Fibroblast of skin of right biceps (primary cell): ENCODE results near the gene BRMS1.
"Not testable (repeated sequence)": the region's sequence is repeated elsewhere in the genome, so short reads cannot be mapped to it uniquely, and the experiment has no call there.

Experiments used
- DNase-seq: peaks from one replicate; pipeline ENCODE4 v3.0.0-alpha.2; 2013

BRMS1 gene

DNA sequence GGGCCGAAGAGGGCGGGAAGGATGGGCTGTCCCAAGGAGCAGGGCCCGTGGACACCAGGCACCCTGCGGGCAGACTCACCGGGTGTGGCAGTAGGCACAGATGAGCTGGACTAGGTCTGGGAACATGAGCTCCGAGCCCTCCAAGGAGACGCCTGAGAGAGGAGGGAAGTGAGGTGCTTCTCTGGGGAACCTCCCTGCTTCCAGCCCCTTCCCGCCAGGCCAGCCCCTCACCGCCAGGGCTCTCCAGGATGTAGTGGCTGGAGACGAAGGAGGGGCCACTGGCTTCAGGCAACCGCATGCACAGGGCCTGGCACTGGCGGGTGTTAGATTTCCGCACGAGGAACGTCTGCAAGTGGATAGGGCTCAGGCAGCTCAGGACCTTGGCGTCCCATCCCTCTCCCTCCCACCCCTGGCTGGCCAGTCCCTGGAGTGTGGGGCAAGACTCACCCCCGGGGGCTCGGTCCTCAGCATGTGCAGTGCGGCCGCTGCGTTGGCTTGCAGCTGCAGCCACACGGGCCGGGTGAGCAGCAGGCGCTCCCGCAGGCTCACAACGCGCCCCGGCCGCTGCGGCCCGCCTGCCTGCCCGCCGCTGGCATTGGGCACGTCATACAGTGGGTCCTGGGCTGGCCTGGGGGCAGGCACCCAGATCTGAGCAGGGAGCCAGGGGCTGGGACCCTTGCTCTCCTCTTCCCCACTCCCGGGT lies 9.2 kb downstream of the BRMS1 start:
- DNase-seq: peak; percentile 64

DNA sequence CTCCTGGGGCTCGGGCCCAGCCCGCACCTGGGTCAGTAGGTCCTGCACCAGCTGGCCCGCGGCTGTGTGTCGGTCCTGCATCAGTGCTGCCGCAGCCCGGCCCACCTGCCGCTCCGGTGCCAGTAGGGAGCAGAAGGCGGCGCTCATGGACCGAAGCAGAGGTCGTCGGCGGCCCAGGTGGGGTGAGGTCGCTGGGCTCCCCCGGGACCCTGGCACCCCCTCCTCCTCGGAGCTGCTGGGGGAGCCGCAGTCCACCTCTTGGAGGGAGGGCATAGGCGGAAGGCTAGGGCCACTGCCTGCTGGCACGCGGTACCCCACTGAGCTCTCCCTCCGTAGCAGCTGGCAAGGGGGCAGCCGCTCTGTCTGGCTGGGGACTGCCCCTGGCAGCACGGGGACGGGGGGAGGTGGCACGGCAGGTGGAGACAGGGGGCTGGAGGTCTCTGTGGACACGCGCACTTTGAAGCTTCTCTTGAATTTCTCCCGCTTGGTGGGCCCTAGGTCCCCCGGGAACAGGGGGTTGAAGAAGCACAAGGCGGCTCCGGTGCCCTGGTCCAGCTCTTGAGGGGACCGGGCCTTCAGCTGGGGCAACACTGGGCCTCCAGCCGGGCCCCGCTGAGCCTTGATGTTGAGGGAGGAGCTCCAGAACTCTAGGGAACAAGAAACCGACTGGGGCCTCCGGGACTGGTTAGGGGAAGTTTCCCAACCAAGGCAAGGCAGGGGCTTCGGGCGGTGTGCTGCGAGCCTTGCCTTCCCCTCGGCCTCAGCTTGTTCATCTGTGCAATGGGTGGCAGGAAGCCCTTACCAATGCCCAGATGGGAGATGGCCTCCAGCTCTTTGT lies 10.1 kb downstream of the BRMS1 start:
- DNase-seq: no peak

DNA sequence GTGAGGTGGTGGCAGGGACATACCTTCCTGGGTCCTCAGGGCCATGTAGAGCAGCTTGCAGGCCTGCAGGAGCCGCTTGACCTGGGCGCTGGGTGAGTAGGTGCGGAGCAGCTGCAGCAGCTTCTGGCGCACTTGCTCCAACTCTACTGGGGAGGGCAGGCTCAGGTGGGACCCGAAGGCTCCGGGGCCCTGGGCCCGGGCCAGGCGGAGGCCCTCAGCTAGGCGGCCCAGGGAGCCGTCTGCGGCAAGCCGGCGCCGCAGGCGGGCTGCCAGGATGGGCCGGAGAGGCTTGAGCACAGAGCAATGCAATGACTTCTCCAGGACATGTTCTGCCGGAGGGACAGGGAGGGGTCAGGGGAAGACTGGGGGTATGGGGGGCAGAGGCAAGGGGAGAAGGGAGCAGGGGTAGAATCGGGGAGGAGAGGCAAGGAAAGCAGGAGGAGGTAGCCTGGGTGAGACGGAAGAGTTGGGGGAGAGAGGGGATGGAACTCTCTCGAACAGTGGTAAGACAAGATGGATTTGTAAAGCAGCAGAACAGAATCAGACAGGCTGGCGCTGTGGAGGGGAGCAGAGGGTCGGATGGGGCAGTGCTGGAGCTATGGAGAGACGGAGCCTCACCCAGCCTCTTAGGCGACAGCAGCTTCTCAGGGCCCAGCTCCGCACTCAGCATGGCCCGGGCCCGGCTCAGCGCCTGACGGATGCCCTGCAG lies 10.9 kb downstream of the BRMS1 start:
- DNase-seq: no peak

DNA sequence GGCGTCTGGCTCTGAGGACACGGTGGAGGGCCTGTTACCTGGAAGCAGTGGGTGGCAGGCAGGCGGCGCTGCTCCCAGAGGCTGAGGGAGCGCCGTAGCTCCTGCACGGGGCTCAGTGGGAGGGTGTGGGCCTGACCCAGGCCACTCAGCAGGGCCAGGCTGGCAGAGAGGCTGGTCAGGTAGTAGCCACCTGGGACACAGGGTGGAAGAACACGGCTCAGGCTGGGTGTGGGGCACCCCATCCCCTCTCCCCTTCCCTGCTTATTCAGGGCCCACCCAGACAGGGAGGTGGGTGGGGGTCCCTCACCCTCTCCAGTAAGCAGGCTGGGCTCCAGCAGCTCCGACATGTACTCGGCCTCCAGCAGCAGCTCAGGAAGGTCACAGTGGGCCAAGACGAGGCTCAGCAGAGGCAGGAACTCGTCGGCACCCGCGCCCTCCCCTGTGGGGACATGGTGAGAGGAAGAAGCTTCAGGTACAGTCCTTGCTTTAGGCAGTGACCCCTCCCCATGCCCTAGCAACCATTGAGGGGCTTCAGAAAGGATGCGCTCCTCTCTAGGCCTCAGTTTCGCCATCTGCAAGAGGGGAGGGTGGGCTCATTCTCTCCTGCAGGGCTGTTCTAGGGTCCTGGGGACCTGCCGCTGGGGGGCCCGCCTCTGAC lies 11.6 kb downstream of the BRMS1 start:
- no peak for DNase-seq

DNA sequence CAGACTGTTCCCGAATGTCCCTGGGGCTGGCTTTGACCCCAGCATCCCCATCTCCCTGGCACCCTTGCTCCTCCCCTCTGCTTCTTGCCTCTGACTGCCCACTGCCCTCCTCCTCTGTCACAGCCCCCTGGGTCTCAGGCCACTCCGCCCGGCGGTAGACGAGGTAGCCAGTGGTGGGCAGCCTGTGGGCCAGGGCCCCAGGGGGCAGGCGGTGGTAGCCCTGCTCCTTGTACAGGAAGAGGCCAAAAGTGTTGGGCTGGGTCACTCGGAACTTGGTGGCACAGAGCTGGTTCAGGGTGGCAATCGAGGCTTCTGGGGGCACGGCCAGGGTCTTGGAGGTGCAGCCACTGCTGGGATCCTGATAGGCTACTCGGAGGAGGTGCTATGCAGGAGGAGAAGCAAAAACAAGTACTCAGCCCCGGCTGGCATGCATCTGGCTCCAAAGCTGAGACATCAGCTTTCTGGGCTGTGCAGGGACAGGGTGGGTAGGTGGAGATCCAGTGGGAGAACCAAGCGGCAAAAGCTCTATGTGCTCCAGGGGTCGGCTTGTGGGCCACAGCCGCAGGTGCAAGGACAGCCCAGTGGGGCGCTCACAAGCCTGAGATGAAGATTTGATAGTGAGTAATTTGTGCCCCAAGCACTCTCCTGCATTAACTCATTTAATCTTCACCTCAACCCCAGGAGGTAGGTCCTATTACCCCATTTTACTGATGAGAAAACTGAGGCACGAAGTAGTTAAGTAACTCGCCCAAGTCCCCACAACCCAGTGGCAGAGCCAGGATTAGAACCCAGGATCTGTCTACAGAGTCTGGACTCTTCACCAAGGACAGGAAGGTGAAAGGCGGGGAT lies 12.3 kb downstream of the BRMS1 start:
- DNase-seq: no peak

DNA sequence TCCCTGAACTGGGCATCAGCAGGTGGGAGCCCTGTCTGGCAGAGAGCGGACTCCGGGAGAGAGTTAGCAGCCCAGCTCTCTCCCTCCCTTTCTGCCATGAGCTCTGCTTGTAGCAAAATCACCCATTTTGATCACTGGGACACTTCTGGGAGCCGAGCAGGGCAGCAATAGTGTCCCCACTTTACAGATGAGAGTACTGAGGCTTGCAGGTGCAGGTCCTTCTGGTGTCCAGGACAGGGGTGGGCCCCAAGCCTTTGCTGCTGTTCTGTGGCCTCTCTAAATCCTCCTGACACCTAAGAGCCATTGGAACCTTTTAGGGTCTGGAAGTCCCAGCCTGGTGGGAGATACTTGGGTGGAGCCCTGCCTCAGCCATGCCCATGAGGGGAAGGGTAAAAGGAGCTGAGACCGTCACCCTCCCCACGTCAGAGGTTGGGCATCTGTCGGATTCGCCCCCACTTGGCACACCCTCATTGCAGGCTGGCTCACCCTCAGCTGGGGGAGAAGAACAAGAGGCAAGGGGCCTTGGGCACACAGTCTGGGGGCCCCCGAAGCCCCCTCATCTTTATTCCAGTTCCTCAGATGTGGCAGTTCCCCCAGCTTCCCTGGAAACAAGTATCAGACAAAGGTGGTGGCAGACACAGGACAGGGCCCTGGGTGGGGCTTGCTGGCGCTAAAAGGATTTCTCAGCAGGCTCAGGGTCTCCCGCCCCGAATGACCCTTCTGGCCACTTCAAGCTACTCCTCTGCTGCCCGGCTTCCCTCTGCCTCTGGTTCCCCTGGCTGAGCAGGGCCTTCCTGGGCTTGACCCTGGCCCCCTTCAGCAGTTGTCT lies 13.1 kb downstream of the BRMS1 start:
- DNase-seq: no peak

DNA sequence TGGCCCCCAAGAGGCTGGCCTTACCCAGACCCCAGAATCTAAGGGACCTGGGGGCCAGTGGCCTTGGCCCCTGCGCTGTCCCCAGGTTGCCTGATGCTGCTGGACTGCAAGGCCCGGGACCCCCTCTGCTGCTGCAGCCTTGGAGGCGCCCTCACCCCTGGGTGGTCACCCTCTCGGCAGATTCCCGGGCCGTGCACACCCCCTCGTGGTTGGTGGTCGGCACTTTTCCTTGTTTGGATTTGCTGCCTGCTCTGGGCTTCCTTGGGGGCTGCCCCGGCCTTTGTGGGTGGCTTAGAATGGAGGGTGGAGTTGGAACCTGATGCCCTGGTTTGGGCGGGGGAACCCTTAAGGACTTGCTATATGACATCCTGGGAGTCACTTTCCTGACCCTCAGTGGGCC lies 14.0 kb downstream of the BRMS1 start:
- no peak for DNase-seq

DNA sequence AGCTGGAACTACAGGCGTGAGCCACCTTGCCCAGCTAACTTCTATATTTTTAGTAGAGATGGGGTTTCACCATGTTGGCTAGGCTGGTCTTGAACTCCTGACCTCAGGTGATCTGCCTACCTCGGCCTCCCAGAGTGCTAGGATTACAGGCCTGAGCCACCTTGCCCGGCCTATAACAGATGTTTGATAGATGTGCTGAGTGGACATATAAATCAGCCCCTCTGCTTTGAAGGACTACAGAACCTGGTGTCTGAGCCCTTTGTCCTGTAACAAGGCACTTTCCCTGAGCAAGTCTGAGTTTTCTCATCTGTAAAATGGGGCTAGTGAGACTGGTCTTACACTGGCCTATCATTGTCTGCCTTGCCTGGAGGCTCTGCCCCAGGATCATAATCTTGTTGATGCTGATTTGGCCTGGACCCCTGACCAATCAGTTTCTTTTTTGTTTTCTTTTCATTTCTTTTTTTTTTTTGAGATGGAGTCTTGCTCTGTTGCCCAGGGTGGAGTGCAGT lies 15.7 kb downstream of the BRMS1 start:
- DNase-seq: no peak

DNA sequence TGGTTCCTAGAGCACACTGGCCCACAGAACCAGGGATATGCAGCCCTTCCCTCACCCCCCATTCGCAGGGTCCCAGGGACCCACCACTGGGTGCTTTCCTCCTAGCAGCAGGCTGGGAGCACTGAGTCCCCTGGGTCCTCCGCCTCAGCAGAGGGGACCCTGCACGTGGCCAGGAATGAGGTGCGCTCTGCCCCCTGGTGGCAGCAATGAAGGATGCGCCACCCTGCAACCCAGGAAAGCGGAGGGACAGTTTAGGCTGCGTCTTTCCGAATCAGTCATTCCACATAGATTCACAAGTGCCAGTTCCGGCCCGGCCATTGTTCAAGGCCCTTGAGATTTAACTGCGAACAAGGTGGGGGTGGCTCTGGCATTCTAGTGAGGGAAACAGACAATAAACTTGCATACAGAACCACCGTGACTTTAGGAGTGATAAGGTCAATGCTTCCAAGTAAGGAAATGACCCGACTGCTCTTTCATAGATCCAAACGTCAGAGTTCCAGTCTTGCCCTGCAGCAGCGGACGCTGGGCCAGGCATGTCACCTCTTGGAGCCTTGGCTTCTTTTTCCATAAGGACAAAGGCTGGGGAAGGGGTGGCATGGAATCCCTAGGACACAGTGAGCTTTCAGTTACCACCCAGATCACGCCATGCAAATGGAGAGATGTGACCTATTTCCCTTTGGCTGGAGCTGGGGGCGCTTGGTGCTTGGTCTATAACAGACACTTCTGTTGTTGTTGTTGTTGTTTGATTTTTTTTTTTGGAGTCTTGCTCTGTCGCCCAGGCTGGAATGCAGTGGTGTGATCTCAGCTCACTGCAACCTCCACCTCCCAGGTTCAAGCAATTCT lies 16.4 kb downstream of the BRMS1 start:
- DNase-seq: peak; percentile 81

DNA sequence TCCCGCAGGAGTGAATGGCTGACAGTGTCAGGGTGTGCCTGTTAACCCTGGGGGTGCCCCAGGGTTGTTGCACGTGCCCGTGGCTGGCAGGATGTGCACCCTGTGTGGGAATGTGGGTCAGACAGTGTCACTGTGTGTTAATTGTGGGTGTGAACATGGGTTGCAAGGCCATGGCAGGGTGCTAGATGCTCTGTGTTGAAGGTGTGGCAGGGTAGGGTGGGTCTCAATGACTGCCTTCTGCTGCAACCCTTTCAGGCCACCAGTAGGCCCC lies 16.9 kb downstream of the BRMS1 start:
- DNase-seq: no peak

DNA sequence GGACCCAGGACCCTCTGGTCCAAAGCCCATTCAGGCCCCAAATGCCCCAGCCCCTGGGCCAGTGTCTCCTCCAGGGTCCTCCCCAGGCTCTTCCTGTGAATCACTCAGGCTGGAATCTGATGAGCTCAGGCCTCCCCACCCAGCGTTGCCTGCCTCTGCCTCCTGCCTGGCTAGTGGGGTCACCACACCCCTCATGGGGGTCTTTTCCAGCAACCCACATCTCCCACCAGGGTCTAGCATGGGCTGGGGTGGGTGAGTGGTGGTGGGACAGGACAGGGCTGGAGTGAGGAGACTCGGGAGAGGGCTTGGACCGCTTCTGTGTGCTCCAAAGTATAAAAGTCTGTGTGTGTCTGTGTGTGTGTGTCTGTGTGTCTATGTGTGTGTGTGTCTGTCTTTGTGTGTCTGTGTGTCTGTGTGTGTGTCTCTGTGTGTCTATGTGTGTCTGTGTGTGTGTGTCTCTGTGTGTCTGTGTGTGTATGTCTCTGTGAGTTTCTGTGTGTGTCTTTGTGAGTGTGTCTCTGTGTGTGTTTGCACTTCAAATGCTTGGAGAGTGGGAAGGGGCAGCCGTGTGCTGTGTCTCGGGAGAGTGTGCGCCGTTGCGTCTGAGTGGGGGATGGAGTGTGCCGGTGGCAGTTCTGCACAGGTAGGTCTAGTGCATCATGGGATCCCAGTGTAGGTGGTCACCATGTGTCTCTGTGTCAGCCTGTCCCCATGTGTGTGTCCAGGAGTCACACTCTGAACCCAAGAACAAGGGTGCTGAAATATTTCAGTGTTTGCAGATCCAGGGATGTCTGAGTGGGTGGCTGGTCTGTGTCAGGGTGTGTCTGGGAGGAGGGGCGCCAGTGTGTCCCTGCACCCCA lies 17.5 kb downstream of the BRMS1 start:
- peak; percentile 84 for DNase-seq

DNA sequence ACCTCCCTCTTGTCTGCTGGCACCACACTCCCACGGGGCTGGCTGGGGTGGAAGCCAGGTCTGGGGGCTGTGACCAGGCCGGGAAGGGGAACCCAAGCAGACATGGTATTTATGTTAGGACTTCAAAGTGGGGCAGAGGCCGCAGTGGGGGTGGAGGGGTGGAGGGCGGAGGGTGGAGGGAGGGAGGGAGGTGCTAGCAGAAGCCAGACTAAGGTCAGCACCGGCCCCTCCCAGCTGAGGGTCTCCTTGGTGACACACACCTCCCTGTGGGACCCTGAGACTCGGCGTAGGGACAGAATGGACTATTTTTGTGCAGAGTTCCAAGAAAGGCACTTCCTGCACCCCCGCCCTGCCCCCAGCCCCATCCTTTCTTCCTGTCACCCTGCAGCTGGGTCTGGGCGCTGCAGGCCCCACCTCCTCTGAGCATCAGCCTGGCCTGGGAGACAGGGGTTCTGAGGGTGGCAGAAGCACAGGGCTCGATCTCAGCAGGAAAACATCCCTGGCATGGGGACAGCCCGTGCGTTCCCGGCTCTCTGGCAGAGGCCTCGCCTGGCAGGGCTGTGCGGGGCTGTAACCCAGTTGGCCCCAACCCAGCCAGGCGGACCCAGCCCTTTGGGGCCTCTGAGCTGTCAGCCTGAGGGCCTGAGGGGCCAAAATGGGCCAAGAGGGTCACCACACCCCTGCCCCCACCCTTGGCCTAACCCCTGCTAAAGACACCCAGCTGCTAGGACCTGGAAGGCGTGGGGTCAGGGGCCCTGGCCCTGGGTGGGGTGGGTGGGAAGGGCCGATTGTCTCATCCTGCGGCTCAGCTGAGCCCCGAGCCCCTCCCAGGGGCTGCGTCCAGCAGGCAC lies 18.4 kb downstream of the BRMS1 start:
- peak; percentile 81 for DNase-seq

DNA sequence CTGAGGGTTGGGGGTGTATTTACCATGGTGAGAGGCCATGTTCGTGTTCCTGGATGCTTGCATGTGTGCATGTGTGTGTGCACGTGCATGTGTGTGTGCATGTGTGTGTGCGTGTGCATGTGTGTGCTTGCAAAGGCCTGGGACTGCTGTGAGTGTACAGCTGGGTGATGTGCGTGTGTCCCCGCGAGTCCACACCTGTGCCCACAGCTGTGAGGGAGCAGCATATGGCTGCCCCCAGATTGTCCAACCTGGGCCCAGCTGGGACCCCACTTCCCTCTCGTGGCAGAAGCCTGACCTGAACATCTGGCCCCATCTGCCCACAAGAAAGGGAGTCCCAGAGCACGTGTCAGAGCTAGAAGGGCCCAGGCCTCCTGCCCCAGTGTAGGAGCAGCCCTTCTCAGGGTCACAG lies 19.6 kb downstream of the BRMS1 start:
- DNase-seq: no peak

DNA sequence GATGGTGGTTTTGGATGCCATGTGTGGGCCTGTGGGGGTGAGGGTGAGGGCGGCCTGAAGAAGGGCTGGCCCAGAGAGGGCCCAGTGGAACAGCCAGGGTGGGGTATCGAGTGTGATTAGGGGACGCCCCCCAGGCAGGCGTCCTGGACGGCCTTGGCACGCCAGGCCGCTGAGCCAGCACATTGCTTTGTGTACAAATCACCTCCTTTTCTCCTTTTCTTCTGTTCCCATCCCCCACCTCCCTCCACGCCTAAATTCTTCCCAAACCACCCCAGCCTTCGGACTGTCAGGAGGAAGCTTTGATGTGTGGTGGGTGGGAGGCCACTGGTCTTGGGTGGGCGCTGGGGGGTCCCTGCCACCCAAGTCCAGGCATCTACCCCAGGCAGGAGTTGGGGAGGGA lies 20.2 kb downstream of the BRMS1 start:
- peak; percentile 84 for DNase-seq

DNA sequence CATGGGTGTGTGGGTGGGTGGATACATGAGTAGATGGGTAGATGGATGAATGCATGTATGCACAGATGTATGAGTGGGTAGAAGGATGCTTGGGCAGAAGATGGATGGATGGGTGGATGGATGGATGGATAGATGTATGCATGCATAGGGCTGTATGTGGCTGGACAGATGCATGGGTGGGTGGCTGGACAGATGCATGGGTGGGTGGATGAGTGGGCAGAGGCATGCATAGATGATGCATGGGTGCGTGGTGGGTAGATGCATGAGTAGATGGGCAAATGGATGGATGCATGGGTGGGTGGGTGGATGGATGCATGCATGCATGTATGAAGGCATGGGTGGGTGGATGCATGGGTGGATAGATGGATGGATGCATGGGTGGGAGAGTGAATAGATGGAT lies 21.2 kb downstream of the BRMS1 start:
- no peak for DNase-seq

DNA sequence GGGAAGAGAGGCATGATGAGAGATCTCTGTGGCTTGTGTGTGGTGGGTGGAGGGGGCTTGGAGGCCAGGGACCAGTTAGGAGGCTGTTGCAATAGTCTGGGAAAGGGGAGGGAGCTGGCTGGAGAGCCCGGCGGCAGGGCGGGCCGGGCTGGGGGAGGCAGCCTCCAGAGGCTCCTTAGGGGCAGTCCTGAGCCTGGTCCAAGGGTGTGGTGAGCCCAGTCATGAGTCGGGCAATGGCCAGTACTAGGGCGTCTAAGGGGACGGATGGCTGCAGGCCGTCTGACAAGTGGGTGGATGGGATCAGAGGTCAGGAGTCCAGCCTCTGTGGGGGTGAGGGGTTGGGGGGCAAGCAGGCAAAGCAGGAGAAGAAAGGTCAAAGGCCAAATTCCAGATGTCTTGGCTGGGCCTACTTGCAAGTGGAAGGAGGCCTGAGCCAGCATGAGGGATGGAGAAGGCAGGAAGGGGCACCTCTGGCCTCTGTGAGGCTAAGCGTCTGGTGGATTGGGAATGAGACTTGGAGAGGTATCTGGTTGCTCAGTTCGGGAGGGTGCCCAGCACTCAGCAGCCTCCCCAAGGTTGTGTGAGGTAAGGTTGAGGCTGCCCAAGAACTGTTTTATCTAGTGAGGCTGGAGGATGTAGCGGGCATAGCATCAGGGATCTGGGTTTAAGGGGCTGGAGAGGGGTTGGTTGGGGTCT lies 22.0 kb downstream of the BRMS1 start:
- DNase-seq: no peak

DNA sequence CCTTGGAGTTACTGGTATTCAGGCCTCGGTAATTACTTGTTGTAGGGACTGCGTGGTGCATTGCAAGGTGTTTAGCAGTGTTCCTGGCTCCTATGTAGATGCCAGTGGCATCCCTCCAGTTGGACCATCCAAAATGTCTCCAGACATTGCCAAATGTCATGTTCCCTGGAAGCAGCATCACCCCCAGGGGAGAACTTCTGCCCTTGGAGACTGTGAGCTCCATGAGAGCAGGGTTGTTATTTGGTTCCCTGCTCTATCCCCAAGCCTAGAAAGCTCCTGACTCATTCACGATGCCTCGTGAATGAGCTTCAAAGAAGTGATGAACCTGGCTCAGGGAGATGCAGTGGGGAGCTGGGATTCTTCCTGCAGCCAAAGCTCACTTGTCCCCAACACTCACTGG lies 23.3 kb downstream of the BRMS1 start:
- no peak for DNase-seq

DNA sequence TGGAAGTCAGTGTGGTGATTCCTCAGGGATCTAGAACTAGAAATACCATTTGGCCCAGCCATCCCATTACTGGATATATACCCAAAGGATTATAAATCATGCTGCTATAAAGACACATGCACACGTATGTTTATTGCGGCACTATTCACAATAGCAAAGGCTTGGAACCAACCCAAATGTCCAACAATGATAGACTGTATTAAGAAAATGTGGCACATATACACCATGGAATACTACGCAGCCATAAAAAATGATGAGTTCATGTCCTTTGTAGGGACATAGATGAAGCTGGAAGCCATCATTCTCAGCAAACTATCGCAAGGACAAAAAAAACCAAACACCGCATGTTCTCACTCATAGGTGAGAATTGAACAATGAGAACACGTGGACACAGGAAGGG lies 24.2 kb downstream of the BRMS1 start:
- DNase-seq: not testable (repeated sequence)
